SU-DHL-6 (cell line): ENCODE measurements around the gene OR6J1.

Experiments used
- H2AFZ ChIP-seq: fragments of 200-600 bp; sonication (generic); 2 replicates; pipeline ENCODE4 v1.6.1; 2014; ENCODE audit warnings: low read depth, mild to moderate bottlenecking, moderate library complexity, mixed read lengths, antibody characterized with exemption, low read length; ENCODE audit not compliant: severe bottlenecking
- H3F3A ChIP-seq: fragments of 200-600 bp; shearing (Covaris generic); 2 replicates; pipeline ENCODE4 v1.6.0; 2016; ENCODE audit warnings: antibody characterized with exemption, mild to moderate bottlenecking; ENCODE audit not compliant: insufficient read depth
- H3K27ac ChIP-seq: fragments of 200-600 bp; sonication (generic); 2 replicates; pipeline ENCODE4 v1.5.1; 2016; ENCODE audit warnings: low read depth, mild to moderate bottlenecking, low read length, moderate library complexity, mixed read lengths
- H3K27me3 ChIP-seq: fragments of 200-600 bp; sonication (generic), shearing (Covaris generic); 2 replicates; pipeline ENCODE4 v1.6.0; 2014; ENCODE audit warnings: mild to moderate bottlenecking, low read length
- H3K36me3 ChIP-seq: fragments of 200-600 bp; sonication (generic); 2 replicates; pipeline ENCODE4 v1.6.1; 2014; ENCODE audit warnings: mild to moderate bottlenecking, low read length, mixed read lengths
- H3K4me2 ChIP-seq: fragments of 300-600, 200-600 bp; shearing (Covaris generic), sonication (generic); 2 replicates; pipeline ENCODE4 v1.6.0; 2014; ENCODE audit warnings: low read length, low read depth, mild to moderate bottlenecking; ENCODE audit not compliant: poor library complexity, severe bottlenecking
- H3K4me3 ChIP-seq: fragments of 200-600 bp; sonication (generic); 2 replicates; pipeline ENCODE4 v1.5.1; 2014; ENCODE audit warnings: antibody characterized with exemption, low read length, mild to moderate bottlenecking, mixed read lengths; ENCODE audit not compliant: insufficient read depth, poor library complexity, severe bottlenecking
- H3K79me2 ChIP-seq: fragments of 200-600 bp; sonication (generic); 2 replicates; pipeline ENCODE4 v1.6.1; 2014; ENCODE audit warnings: mild to moderate bottlenecking, low read length, moderate library complexity; ENCODE audit not compliant: insufficient read depth
- H3K9ac ChIP-seq: fragments of 200-600 bp; sonication (generic); 2 replicates; pipeline ENCODE4 v1.7.0; 2014; ENCODE audit warnings: mild to moderate bottlenecking, low read length
- H3K9me2 ChIP-seq: fragments of 200-600 bp; sonication (generic); replicated peaks from 2 replicates; pipeline ENCODE4 v1.6.1; 2014; ENCODE audit warnings: low read length; ENCODE audit not compliant: insufficient read depth
- H3K9me3 ChIP-seq: fragments of 200-600 bp; sonication (generic); 2 replicates; pipeline ENCODE4 v1.6.1; 2014; ENCODE audit warnings: low read length, mixed read lengths; ENCODE audit not compliant: insufficient read depth
- H4K20me1 ChIP-seq: fragments of 200-600 bp; sonication (generic); 2 replicates; pipeline ENCODE4 v1.6.1; 2014; ENCODE audit warnings: low read depth, mild to moderate bottlenecking, antibody characterized with exemption, low read length, moderate library complexity, mixed read lengths
- CTCF ChIP-seq: fragments of 200-600 bp; sonication (generic); IDR thresholded peaks from one replicate; pipeline ENCODE4 v1.5.1; 2017; ENCODE audit warnings: antibody characterized with exemption, mild to moderate bottlenecking, low read length, moderate library complexity; ENCODE audit not compliant: insufficient read depth, poor library complexity, severe bottlenecking
- EZH2phosphoT487 ChIP-seq: fragments of 200-600 bp; sonication (generic), shearing (Covaris generic); conservative IDR thresholded peaks from 2 replicates; pipeline ENCODE4 v1.6.1; 2018; ENCODE audit warnings: mild to moderate bottlenecking, antibody characterized with exemption, low read length, moderate library complexity, mixed read lengths

Gene OR6J1

GRCh38 chr14:22613106-22613695, 31.0 kb downstream of the OR6J1 start:
- TF ChIP-seq EZH2phosphoT487 (no peak), CTCF (no peak)
- Histone ChIP-seq H3K27me3 (no peaks in the 10 kb centered on the region), H3K79me2 (no peaks in the 10 kb centered on the region), H3F3A (no peaks in the 10 kb centered on the region), H3K4me2 (no peak overlapping the region), H3K4me3 (no peak overlapping the region), H3K9me2 (no peaks in the 10 kb centered on the region), H3K9ac (no peak overlapping the region), H4K20me1 (no peaks in the 10 kb centered on the region), H3K9me3 (no peaks in the 10 kb centered on the region), H3K27ac (no peak overlapping the region), H3K36me3 (no peaks in the 10 kb centered on the region), H2AFZ (no peak overlapping the region)

- Histone ChIP-seq H3K36me3 (no peaks in the 10 kb centered on the region), H3K27ac (no peak overlapping the region), H3K79me2 (no peaks in the 10 kb centered on the region), H3K4me3 (no peak overlapping the region), H3K9me2 (no peaks in the 10 kb centered on the region), H4K20me1 (no peaks in the 10 kb centered on the region), H3K4me2 (no peak overlapping the region), H2AFZ (no peak overlapping the region), H3F3A (no peaks in the 10 kb centered on the region), H3K9me3 (no peaks in the 10 kb centered on the region), H3K9ac (no peak overlapping the region), H3K27me3 (no peaks in the 10 kb centered on the region)
- TF ChIP-seq CTCF (no peak), EZH2phosphoT487 (no peak)
Measured at GRCh38 chr14:22610931-22611330, 33.2 kb downstream of the OR6J1 start.

DNA sequence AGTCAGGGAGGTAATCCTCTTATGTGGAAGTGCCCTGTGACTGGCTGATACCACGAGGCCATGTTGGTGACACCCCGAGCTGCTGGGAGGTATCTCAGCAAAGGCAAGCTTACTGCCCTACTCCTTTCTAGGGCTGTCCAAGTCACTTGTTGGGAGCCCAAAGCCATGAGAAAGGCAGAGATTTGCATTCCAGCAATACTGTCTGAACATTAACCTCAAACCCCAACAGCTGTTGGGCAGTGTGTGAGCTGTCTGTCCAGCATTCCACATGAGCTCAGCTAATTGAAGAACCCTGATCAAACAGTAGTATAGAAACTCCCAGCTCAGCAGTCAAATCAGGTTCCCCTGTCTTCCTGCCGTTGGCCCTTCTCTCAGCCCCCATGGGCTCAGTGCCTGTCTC, 36.9 kb downstream of the OR6J1 start:
- Histone ChIP-seq H3K4me2 (no peak overlapping the region), H3K9me2 (no peaks in the 10 kb centered on the region), H3K9me3 (no peaks in the 10 kb centered on the region), H4K20me1 (no peaks in the 10 kb centered on the region), H3K9ac (no peak overlapping the region), H3K4me3 (no peak overlapping the region), H2AFZ (no peak overlapping the region), H3K27ac (no peak overlapping the region), H3F3A (no peaks in the 10 kb centered on the region), H3K79me2 (no peaks in the 10 kb centered on the region), H3K27me3 (no peaks in the 10 kb centered on the region), H3K36me3 (no peaks in the 10 kb centered on the region)
- TF ChIP-seq CTCF (no peak), EZH2phosphoT487 (no peak)
